KMS-11 (cell line): ENCODE measurements around the gene MST1.

Source experiments
- H2AFZ ChIP-seq: fragments of 200-600 bp; sonication (generic); 2 replicates; pipeline ENCODE4 v1.6.1; 2016; ENCODE audit warnings: antibody characterized with exemption, mixed run types, low read depth
- H3K27ac ChIP-seq: fragments of 200-600 bp; sonication (generic); 2 replicates; pipeline ENCODE4 v1.6.1; 2016; ENCODE audit warnings: mild to moderate bottlenecking, mixed run types
- H3K27me3 ChIP-seq: fragments of 200-600 bp; sonication (generic); 2 replicates; pipeline ENCODE4 v1.6.1; 2017; ENCODE audit warnings: mild to moderate bottlenecking, low read depth, mixed run types, moderate library complexity; ENCODE audit not compliant: insufficient read depth
- H3K36me3 ChIP-seq: fragments of 200-600 bp; sonication (generic); 2 replicates; pipeline ENCODE4 v1.6.1; 2017; ENCODE audit warnings: mild to moderate bottlenecking, mixed run types; ENCODE audit not compliant: insufficient read depth
- H3K4me1 ChIP-seq: fragments of 200-600 bp; sonication (generic); 2 replicates; pipeline ENCODE4 v1.6.1; 2016; ENCODE audit warnings: mild to moderate bottlenecking, low read depth, mixed run types; ENCODE audit not compliant: poor library complexity, severe bottlenecking
- H3K4me2 ChIP-seq: fragments of 200-600 bp; sonication (generic); 2 replicates; pipeline ENCODE4 v1.7.0; 2016; ENCODE audit warnings: mild to moderate bottlenecking, mixed run types
- H3K4me3 ChIP-seq: fragments of 200-600 bp; sonication (generic); IDR thresholded peaks from 2 replicates; pipeline ENCODE4 v1.6.1; 2017; ENCODE audit warnings: low read depth, low read length, mixed read lengths; ENCODE audit not compliant: insufficient read depth
- H3K79me2 ChIP-seq: fragments of 200-600 bp; sonication (generic); 2 replicates; pipeline ENCODE4 v1.6.1; 2016; ENCODE audit warnings: low read depth, mixed run types; ENCODE audit not compliant: insufficient read depth
- H3K9ac ChIP-seq: fragments of 200-600 bp; sonication (generic); 2 replicates; pipeline ENCODE4 v1.6.1; 2016; ENCODE audit warnings: mild to moderate bottlenecking, mixed run types
- H4K20me1 ChIP-seq: fragments of 200-600 bp; sonication (generic); 2 replicates; pipeline ENCODE4 v1.6.1; 2016; ENCODE audit warnings: mild to moderate bottlenecking, mixed run types; ENCODE audit not compliant: insufficient read depth
- CTCF ChIP-seq: fragments of 200-600 bp; sonication (generic); conservative IDR thresholded peaks from 2 replicates; pipeline ENCODE4 v1.6.1; 2017; ENCODE audit warnings: low read depth, mild to moderate bottlenecking, antibody characterized with exemption, low read length, moderate library complexity, mixed read lengths

Gene MST1

GRCh38 chr3:49671291-49672288 lies 17.7 kb downstream of the MST1 start:
- peak; percentile 73 for TF ChIP-seq CTCF
- Histone ChIP-seq H3K4me2 (no peak overlapping the region), H3K4me3 (no peak overlapping the region), H3K79me2 (no peaks in the 10 kb centered on the region), H3K4me1 (peaks cover 5% of the 10 kb centered on the region), H3K27me3 (no peaks in the 10 kb centered on the region), H4K20me1 (no peaks in the 10 kb centered on the region), H3K27ac (no peak overlapping the region), H3K9ac (no peak overlapping the region), H3K36me3 (no peaks in the 10 kb centered on the region), H2AFZ (no peak overlapping the region)

DNA sequence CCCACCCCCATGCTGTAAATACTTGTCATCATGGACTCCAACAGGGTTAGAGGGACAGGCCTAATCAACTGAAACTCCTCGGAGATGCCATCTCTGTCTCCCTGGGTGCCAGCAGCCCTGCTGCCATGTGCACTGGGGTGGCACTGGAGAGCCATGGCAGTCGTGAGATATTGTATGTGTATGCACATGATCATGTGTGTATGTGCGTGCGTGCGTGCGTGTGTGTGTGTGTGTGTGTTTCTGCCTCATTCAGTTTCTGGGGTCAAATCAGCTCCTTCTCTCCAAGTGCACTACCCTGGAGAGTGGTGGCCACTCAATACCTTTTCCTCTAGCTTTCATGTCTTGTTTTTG lies 18.4 kb downstream of the MST1 start:
- H3K4me1 ChIP-seq = peaks cover 5% of the 10 kb centered on the region
- no peak overlapping the region for H3K9ac ChIP-seq
- no peaks in the 10 kb centered on the region for H3K79me2 ChIP-seq
- H3K36me3 ChIP-seq = no peaks in the 10 kb centered on the region
- no peak overlapping the region for H3K4me3 ChIP-seq
- no peak overlapping the region for H3K4me2 ChIP-seq
- no peak overlapping the region for H2AFZ ChIP-seq
- no peaks in the 10 kb centered on the region for H4K20me1 ChIP-seq
- no peak for TF ChIP-seq CTCF
- H3K27me3 ChIP-seq = no peaks in the 10 kb centered on the region
- H3K27ac ChIP-seq = no peak overlapping the region

- no peaks in the 10 kb centered on the region for H4K20me1 ChIP-seq
- no peak overlapping the region for H2AFZ ChIP-seq
- TF ChIP-seq CTCF = no peak
- peaks cover 5% of the 10 kb centered on the region for H3K4me1 ChIP-seq
- no peaks in the 10 kb centered on the region for H3K36me3 ChIP-seq
- H3K4me3 ChIP-seq = no peak overlapping the region
- no peaks in the 10 kb centered on the region for H3K27me3 ChIP-seq
- H3K9ac ChIP-seq = no peak overlapping the region
- no peak overlapping the region for H3K4me2 ChIP-seq
- no peaks in the 10 kb centered on the region for H3K79me2 ChIP-seq
- no peak overlapping the region for H3K27ac ChIP-seq
These were observed 19.9 kb downstream of the MST1 start for GRCh38 chr3:49669352-49669751.

DNA sequence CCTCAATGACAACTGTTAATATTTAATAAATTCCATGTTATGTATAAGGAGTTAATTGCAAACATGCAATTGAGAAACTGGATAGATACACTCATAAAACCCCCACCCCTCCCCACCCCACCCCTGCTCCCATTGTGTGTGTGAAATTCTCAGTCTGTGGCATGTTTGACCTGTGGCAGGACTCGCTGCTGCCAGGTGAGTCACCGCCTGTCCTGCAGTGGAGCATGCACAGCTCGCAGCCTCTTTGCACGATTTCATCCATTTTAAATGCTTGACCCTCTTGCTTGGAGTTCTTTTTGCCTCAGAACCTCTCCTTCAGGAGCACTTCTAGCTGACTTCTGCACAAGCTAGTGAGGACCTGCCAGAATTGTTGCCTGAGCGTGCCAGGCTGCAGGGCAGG lies 20.4 kb downstream of the MST1 start:
- Histone ChIP-seq H4K20me1 (no peaks in the 10 kb centered on the region), H3K27ac (no peak overlapping the region), H3K79me2 (no peaks in the 10 kb centered on the region), H2AFZ (no peak overlapping the region), H3K9ac (no peak overlapping the region), H3K4me3 (no peak overlapping the region), H3K27me3 (no peaks in the 10 kb centered on the region), H3K36me3 (no peaks in the 10 kb centered on the region), H3K4me1 (peaks cover 5% of the 10 kb centered on the region), H3K4me2 (no peak overlapping the region)
- TF ChIP-seq CTCF = no peak
